ENCODE measurements around the gene HYAL4.
"Not testable (repeated sequence)": the region's sequence is repeated elsewhere in the genome, so short reads cannot be mapped to it uniquely, and the experiment has no call there.

Gene HYAL4

GRCh38 chr7:123879628-123880027, 34.7 kb downstream of the HYAL4 start:
- TF ChIP-seq CTCF (IDR thresholded peaks at IDR 0.05; ENCODE audit: low read depth, low read length), result no peak
- DNase-seq (ENCODE audit: extremely low read depth, low read depth), result no peak

- TF ChIP-seq CTCF (IDR thresholded peaks at IDR 0.05; ENCODE audit: low read depth, low read length), result no peak
- no peak for DNase-seq (ENCODE audit: extremely low read depth, low read depth)
Observed at GRCh38 chr7:123881300-123881699, 36.3 kb downstream of the HYAL4 start.

GRCh38 chr7:123883154-123883553, 38.2 kb downstream of the HYAL4 start:
- DNase-seq (ENCODE audit: extremely low read depth, low read depth), result no peak
- TF ChIP-seq CTCF (IDR thresholded peaks at IDR 0.05; ENCODE audit: low read depth, low read length), result no peak

- no peak for TF ChIP-seq CTCF (IDR thresholded peaks at IDR 0.05; ENCODE audit: low read depth, low read length)
- DNase-seq (ENCODE audit: extremely low read depth, low read depth), result no peak
Observed at GRCh38 chr7:123888192-123888591, 43.2 kb downstream of the HYAL4 start.

GRCh38 chr7:123894753-123895152, 49.8 kb downstream of the HYAL4 start:
- DNase-seq (ENCODE audit: extremely low read depth, low read depth), result not testable (repeated sequence)

- DNase-seq (ENCODE audit: extremely low read depth, low read depth), result no peak
- no peak for TF ChIP-seq CTCF (IDR thresholded peaks at IDR 0.05; ENCODE audit: low read depth, low read length)
Observed at GRCh38 chr7:123901101-123901500, 56.1 kb downstream of the HYAL4 start.

GRCh38 chr7:123905714-123906113, 60.7 kb downstream of the HYAL4 start:
- TF ChIP-seq CTCF (IDR thresholded peaks at IDR 0.05; ENCODE audit: low read depth, low read length), result no peak
- DNase-seq (ENCODE audit: extremely low read depth, low read depth), result no peak

- no peak for TF ChIP-seq CTCF (IDR thresholded peaks at IDR 0.05; ENCODE audit: low read depth, low read length)
- DNase-seq (ENCODE audit: extremely low read depth, low read depth), result no peak
Observed at GRCh38 chr7:123916240-123916724, 71.3 kb downstream of the HYAL4 start.
